ENCODE measurements around the gene LCN9. TPM values are rescaled to one million over a fixed set of nuclear protein-coding genes. Genes with fewer than 3 reads are reported as not detected.

LCN9 gene
- total RNA-seq, 1 donor from 2014 or later = not detected

DNA sequence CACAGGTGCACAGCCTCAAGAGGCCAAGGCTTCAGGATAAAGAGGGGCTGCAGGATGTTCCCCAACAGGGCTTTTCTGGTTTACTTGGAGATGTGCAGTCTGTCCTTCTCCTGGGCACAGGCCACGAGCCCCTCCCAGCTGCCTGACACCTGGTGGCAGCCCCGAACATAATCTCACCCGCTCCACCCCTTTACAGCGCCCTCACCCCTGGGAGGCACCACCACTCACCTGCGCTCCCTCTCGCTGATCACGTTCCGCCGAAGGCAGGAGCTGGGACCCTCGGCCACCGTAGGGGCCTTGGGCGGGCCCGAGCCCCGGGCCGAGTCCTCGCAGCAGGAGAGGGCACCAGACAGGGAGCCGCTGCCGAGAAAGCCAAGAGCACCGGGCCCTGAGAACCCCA lies 35.7 kb downstream of the LCN9 start:
- DNase-seq = no peak

GRCh38 chr9:135699440-135699839 lies 36.3 kb downstream of the LCN9 start, which contains the start of gene SOHLH1:
SOHLH1 (minus strand) TSS chr9:135699481; CDS start chr9:135699467, 14 bp downstream.
- no peak for DNase-seq

GRCh38 chr9:135700525-135700924 lies 37.4 kb downstream of the LCN9 start:
- no peak for DNase-seq

GRCh38 chr9:135701067-135701958 lies 38.2 kb downstream of the LCN9 start:
- DNase-seq = no peak

DNA sequence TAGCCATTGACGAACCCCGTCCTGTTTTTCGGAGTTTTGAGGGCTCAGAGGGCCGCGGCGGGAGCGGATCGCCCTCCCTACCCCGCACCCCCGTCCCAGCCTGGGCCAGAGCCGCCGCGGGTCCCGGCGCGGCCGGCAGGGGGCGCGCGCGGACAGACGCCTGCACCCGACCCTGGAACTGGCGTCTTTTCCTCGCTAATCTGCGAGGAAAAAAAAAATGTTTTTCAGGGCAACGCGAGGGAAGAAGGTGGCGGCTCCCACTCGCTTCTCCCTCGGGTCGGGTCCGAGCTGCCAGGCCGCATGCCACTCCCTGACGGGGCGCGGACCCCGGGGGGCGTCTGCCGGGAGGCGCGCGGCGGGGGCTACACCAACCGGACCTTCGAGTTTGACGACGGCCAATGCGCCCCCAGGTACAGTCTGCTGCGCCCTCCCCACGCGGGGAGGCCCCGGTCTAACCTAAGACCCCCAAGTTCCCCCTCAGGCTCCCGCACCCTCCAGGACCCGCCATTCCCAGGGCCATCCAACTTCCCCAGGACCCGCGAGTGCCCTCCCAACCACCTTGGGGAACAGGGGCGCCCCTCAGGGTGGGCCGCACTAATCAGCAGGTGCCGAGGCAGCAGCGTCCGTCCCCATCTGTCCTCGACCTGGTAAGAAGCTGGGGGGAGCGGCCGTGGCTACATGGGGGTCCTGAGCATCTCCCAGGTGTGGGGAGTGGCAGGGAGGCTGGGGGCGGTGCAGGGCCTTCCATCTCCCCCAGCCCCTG lies 39.0 kb downstream of the LCN9 start, which contains the start of gene KCNT1:
TSS of gene KCNT1 (plus strand) at position 227 of the 763 bp plus-strand sequence. CDS start at position 301, 74 bp downstream.
- no peak for DNase-seq

- no peak for DNase-seq
Observed at GRCh38 chr9:135703726-135704125, 40.6 kb downstream of the LCN9 start.

- DNase-seq = peak; percentile 28
Observed at GRCh38 chr9:135704483-135704882, 41.4 kb downstream of the LCN9 start.

DNA sequence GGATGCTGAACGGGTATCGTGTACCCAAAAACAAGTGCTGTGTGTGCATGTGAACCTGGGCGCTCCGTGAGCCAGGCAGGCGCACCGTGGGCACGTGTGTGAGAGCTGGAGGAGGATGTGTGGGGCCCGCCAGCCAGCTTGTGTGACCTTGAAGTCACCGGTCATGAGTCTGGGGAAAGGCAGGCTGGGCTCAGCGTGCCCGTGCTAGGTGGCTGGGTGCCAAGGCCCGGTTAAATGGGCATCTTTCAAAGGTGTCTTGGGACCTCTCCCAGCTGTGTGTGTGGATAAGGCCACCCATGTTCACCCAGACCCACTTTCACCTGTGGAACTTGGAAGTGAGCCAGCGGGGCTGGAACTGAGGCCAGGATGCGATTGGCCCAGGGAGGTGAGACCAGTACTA lies 42.3 kb downstream of the LCN9 start:
- DNase-seq = no peak

GRCh38 chr9:135706288-135706687 lies 43.2 kb downstream of the LCN9 start:
- DNase-seq = no peak

- DNase-seq = no peak
Observed at GRCh38 chr9:135707252-135708138, 44.4 kb downstream of the LCN9 start.

DNA sequence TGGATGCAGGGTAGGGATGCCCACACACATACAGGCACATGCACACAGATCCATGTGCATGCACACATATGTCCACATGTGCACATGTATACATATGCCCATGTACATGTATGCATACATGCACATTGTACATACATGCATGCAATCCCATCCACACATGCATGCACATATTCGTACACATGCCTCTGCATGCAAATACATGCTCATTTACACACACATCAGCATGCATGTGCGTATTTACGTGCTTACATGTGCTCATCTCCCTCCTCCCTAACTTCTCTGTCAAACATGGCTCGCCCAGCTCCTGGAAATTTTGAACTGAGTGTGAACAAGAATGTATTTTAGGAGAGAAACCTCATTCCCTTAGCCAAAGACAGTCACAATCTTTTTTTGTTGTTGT lies 45.1 kb downstream of the LCN9 start:
- DNase-seq = no peak

DNA sequence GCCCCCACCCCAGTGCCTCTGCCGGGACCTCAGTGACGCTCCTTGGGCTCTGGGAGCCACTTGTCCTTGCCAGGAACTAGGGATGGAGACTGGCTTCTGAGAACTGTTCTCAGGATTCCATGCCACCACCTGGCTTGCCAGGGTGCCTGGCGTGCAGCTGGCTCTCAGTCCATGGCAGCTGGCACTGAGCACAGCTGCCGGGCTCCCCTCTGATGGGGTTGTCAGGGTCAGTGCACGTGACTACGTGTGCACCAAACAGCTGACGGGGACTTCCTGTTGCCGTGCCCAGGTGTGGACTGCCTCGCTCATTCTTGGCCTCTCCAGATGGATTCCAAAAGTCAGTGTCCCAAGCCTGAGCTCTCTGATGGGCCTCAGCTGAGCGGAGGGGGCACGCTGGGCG lies 48.3 kb downstream of the LCN9 start:
- no peak for DNase-seq

DNA sequence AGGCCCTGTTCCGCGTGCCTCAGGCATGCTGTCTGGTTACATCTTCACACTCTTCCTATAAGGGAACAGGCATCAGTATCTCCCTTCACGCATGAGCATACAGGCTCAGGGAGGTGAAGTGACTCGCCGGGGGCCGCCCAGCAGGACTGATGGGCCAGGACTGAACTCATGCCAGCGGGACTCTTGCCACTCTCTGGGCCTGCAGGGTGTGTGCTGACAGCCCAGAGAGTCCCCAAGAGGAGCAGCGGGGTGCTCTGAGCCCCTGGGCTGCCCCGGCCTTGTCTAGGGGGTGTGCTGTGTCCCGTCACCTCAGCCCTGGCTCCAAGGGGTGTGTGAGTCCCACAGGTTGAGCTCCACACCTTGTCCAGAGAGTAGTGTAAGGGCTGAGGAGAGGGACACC lies 48.8 kb downstream of the LCN9 start:
- no peak for DNase-seq

- DNase-seq = no peak
Observed at GRCh38 chr9:135712613-135713295, 49.6 kb downstream of the LCN9 start.

DNA sequence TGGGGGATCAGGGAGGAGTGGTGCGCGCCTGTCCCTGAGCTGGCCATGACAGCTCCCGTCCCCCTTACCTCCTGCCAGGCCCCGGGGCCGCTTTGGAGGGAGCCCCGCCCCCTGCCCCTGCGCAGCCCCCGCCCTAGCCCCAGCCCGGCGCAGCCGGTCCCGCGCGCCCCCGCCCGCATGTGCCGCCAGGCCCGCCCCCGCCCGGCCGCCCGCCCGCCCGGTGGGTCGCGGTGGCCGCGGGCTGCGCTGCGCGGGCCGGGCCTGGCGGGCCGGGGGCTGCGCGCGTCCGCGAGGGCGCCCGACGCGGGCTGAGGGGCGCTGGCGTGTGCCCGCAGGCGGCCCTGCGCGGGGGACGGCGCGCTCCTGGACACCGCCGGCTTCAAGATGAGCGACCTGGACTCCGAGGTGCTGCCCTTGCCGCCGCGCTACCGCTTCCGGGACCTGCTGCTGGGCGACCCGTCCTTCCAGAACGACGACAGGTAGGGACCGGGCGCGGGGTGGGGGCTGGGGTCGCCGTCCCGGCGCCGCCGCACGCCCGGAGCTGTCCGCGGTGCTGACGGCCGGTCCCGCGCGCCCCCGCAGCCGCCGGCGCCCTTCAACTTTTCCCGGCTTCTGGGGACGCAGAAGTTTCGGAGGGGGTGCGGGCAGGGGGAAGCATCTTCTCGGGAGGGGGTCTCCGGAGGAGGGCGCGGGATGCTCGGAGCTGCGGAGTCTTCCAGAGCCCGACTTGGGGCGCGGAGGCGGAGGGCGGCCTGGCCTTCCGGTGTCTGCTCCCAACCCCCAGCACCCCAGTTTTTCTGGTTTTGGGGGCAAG lies 51.3 kb downstream of the LCN9 start:
- DNase-seq = no peak

DNA sequence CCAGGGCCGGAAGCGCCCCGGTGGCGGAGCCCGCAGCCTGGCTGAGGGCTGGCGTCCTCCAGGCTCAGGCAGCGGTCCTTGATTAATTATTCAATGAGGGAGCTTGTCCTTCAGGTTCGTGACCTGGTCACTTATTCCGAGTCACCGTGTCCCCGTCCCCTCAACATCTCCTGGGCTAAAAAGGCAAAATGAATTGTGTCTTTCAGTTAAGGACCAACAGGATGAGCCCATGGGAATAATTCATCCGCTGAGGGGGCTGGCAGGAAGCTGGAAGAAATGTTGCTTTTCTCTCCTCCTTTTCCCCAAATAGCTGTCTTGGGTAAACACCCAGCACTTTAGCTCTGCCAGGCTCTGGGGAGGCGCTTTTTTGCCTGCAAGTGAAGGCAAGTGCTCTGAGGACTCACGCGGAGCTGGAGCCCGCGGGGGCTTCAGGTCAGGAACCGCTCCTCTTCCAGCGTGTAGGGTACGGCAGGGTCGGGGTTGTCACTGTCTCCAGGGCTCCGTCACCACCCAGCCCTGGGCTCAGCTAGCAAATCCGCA lies 52.0 kb downstream of the LCN9 start:
- DNase-seq = no peak

DNA sequence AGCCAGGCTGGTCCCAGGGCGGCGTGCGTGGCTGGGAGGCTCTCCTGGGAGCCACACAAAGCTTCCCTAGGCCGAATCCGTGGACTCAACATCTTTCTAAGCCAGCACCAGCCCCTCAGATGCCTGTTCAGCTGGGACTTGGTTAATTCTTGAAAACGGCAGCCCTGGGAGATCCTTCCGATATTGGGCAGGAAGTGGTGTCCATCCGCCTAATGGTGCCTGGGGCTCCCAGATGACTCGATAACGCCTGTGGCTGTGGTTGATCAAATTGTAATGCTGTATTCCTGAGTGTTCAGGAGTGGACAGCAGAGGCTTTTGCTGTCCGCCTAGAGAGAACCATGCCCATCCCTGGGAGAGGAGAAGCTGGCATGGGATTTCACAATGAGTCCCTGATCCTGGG lies 52.9 kb downstream of the LCN9 start:
- no peak for DNase-seq

Data from skin of body (tissue), 2 donors.